GM12892 (cell line): Measurements from ENCODE around the gene NUDT1.

Source experiments
- POLR2A ChIP-seq: IDR thresholded peaks from 2 replicates; pipeline ENCODE4 v1.6.1; 2011; ENCODE audit warnings: low read depth, low read length, control low read depth
- POLR2AphosphoS5 ChIP-seq: IDR thresholded peaks from 2 replicates; pipeline ENCODE4 v1.6.1; 2011; ENCODE audit warnings: low read depth, low read length, control low read depth

DNA sequence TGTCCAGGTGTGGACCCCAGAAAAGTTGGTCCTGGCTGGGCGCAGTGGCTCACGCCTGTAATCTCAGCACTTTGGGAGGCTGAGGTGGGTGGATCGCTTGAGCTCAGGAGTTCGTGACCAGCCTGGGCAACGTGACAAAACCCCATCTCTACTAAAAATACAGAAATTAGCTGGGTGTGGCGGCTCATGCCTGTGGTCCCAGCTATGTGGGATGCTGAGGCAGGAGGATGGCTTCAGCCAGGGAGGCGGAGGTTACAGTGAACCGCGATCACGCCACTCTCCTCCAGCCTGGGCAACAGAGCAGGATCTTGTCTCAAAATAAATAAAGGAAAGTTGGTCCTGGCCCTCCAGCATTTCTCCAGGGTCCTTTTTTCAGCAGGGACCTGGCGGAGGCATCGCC is 1.4 kb downstream of the NUDT1 start:
- TF ChIP-seq POLR2A: no peak
- TF ChIP-seq POLR2AphosphoS5: no peak
